Mammary epithelial cell (primary cell): Measurements from ENCODE around the gene SMARCA1.

ENCODE experiments used
- CTCF ChIP-seq, 2 donors: IDR thresholded peaks in 1 of 2; conservative IDR thresholded peaks in 1 of 2; 2 replicates each; pipeline ENCODE4 v1.5.1; 2011 to 2012; ENCODE audit warnings: inconsistent platforms in 2 of 2, low read length in 2 of 2, mild to moderate bottlenecking in 2 of 2, control low read depth in 1 of 2, low read depth in 1 of 2; ENCODE audit not compliant: insufficient read depth in 1 of 2; ENCODE audit errors: extremely low read depth in 1 of 2
- EZH2 ChIP-seq: IDR thresholded peaks from 2 replicates; pipeline ENCODE4 v1.6.1; 2012; ENCODE audit warnings: low read length, inconsistent platforms, borderline replicate concordance

- no peak for TF ChIP-seq CTCF (conservative IDR thresholded peaks at IDR 0.05 in 1 of 2, IDR thresholded peaks at IDR 0.05 in 1 of 2; ENCODE audit: extremely low read depth in 1 of 2, insufficient read depth in 1 of 2, low read depth in 1 of 2, low read length in 2 of 2)
- TF ChIP-seq EZH2: no peak
These were observed 30.5 kb upstream of the SMARCA1 start for GRCh38 chrX:129553619-129554288.
